Hepatocyte (in vitro differentiated cells): ENCODE results near the gene ST3GAL2.

ENCODE experiments used
- EZH2 ChIP-seq: fragments of 200-600 bp; sonication (generic); IDR thresholded peaks from 2 replicates; pipeline ENCODE4 v1.6.1; 2016; ENCODE audit warnings: antibody characterized with exemption, mild to moderate bottlenecking, borderline replicate concordance
- EZH2phosphoT487 ChIP-seq: fragments of 200-600 bp; sonication (generic); IDR thresholded peaks from one replicate; pipeline ENCODE4 v1.6.1; 2018; ENCODE audit warnings: antibody characterized with exemption, mild to moderate bottlenecking, low read depth, moderate library complexity; ENCODE audit not compliant: unreplicated experiment, severe bottlenecking
- TF ChIP-seq, protein P1 (sequence below): fragments of 200-600 bp; sonication (generic); IDR thresholded peaks from 2 replicates; pipeline ENCODE4 v1.5.1; 2016; ENCODE audit warnings: antibody characterized with exemption, mild to moderate bottlenecking; ENCODE audit not compliant: poor library complexity

DNA sequence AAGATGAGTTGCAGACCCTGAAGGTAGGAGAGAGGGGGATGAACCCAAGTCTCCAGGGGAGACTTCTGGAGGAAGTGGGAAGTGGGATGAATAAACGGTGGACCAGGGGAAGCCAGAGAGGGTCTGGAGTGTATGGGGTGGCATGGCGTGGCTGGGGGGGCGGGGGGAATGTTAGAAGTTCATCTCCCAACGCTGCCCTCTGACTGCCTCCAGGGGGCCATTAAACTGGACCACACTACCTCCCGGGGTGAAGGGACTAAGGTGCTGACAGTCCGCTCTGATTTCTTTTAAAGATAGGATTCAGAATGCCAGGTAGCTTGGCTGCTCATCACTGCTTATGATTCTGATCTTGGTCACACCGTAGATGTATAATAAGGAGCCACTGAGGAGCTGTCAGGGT is 21.2 kb downstream of the ST3GAL2 start:
- TF ChIP-seq, protein P1, sequence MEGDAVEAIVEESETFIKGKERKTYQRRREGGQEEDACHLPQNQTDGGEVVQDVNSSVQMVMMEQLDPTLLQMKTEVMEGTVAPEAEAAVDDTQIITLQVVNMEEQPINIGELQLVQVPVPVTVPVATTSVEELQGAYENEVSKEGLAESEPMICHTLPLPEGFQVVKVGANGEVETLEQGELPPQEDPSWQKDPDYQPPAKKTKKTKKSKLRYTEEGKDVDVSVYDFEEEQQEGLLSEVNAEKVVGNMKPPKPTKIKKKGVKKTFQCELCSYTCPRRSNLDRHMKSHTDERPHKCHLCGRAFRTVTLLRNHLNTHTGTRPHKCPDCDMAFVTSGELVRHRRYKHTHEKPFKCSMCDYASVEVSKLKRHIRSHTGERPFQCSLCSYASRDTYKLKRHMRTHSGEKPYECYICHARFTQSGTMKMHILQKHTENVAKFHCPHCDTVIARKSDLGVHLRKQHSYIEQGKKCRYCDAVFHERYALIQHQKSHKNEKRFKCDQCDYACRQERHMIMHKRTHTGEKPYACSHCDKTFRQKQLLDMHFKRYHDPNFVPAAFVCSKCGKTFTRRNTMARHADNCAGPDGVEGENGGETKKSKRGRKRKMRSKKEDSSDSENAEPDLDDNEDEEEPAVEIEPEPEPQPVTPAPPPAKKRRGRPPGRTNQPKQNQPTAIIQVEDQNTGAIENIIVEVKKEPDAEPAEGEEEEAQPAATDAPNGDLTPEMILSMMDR: no peak
- TF ChIP-seq EZH2 (no peak), EZH2phosphoT487 (no peak)
